ENCODE measurements around the gene DBNDD1.

Gene DBNDD1

GRCh38 chr16:89993377-89993776, 25.9 kb downstream of the DBNDD1 start:
- H3K4me3 ChIP-seq (ENCODE audit: low read depth, low read length), result no peak overlapping the region
- TF ChIP-seq SETDB1 (IDR thresholded peaks at IDR 0.05; ENCODE audit: insufficient read length, low read length), result no peak
- no peak for TF ChIP-seq ZNF785 (tag by site-specific recombination; IDR thresholded peaks at IDR 0.05)
- no peak for TF ChIP-seq PRDM1 (tag by site-specific recombination; IDR thresholded peaks at IDR 0.05)
- TF ChIP-seq ZNF549 (tag by site-specific recombination; IDR thresholded peaks at IDR 0.05), result no peak
- no peak for TF ChIP-seq ATF2 (tag by site-specific recombination; IDR thresholded peaks at IDR 0.05; ENCODE audit: low read depth)
- no peak for TF ChIP-seq KLF1 (tag by site-specific recombination; IDR thresholded peaks at IDR 0.05)
- TF ChIP-seq TRIM28 (IDR thresholded peaks at IDR 0.05; ENCODE audit: borderline replicate concordance, low read length), result no peak
- TF ChIP-seq SP7 (tag by site-specific recombination; IDR thresholded peaks at IDR 0.05), result no peak
- no peak for TF ChIP-seq KLF16 (tag by site-specific recombination; IDR thresholded peaks at IDR 0.05)
- no peak for TF ChIP-seq ZNF501 (tag by site-specific recombination; IDR thresholded peaks at IDR 0.05)
- TF ChIP-seq GLIS2 (tag by site-specific recombination; IDR thresholded peaks at IDR 0.05), result no peak
- TF ChIP-seq ZNF513 (tag by site-specific recombination; IDR thresholded peaks at IDR 0.05), result no peak
- POLR2A ChIA-PET, result interaction anchor here (0.6 kb wide), 1 partner anchor 12 kb away, joined by 4 read pairs; no protein-coding TSS in a partner anchor
- H3K9me3 ChIP-seq (ENCODE audit: control insufficient read depth, insufficient read depth, low read depth, low read length), result no peaks in the 10 kb centered on the region
- no peak overlapping the region for H3K27ac ChIP-seq (ENCODE audit: extremely low read depth, low read depth, low read length)
- H3K36me3 ChIP-seq (ENCODE audit: control insufficient read depth in 2 of 2, insufficient read depth in 1 of 2, low read length in 2 of 2), result peaks cover 2 to 87% of the 10 kb centered on the region in 2 experiments; a peak in 2 of 3 replicates
- CTCF ChIA-PET, result interaction anchor here (0.8 kb wide), 1 partner anchor 297 kb away, joined by 3 read pairs; no protein-coding TSS in a partner anchor
- H3K4me1 ChIP-seq (ENCODE audit: control insufficient read depth, insufficient read depth, low read length), result no peaks in the 10 kb centered on the region

GRCh38 chr16:89990799-89991198, 28.5 kb downstream of the DBNDD1 start:
- CTCF ChIA-PET, result no interaction called here
- TF ChIP-seq ZBTB20 (tag by site-specific recombination; IDR thresholded peaks at IDR 0.05) (no peak), ZNF747 (tag by site-specific recombination; IDR thresholded peaks at IDR 0.05) (no peak), ZBTB21 (tag by site-specific recombination; IDR thresholded peaks at IDR 0.05) (no peak), ZNF280C (tag by site-specific recombination; IDR thresholded peaks at IDR 0.05) (no peak), ZNF544 (tag by site-specific recombination; IDR thresholded peaks at IDR 0.05) (no peak), KLF9 (tag by site-specific recombination; IDR thresholded peaks at IDR 0.05; ENCODE audit: low read depth) (no peak), GLIS1 (tag by site-specific recombination; IDR thresholded peaks at IDR 0.05) (no peak), ZNF521 (tag by site-specific recombination; IDR thresholded peaks at IDR 0.05) (no peak), ZNF223 (tag by site-specific recombination; IDR thresholded peaks at IDR 0.05) (no peak), KLF16 (tag by site-specific recombination; IDR thresholded peaks at IDR 0.05) (no peak), YY2 (tag by site-specific recombination; IDR thresholded peaks at IDR 0.05) (no peak), ZXDB (tag by site-specific recombination; IDR thresholded peaks at IDR 0.05) (no peak), ZNF830 (tag by site-specific recombination; IDR thresholded peaks at IDR 0.05; ENCODE audit: low read depth) (no peak), ZNF416 (tag by site-specific recombination; IDR thresholded peaks at IDR 0.05) (no peak), ZNF449 (tag by site-specific recombination; IDR thresholded peaks at IDR 0.05) (no peak), ZNF488 (tag by site-specific recombination; IDR thresholded peaks at IDR 0.05) (no peak), ZNF596 (tag by site-specific recombination; IDR thresholded peaks at IDR 0.05) (no peak)
- Histone ChIP-seq H3K4me3 (ENCODE audit: low read depth, low read length) (no peak overlapping the region), H3K36me3 (ENCODE audit: control insufficient read depth in 2 of 2, insufficient read depth in 1 of 2, low read length in 2 of 2) (peaks cover 16 to 90% of the 10 kb centered on the region in 2 experiments; a peak in 2 of 3 replicates), H3K4me1 (ENCODE audit: control insufficient read depth, insufficient read depth, low read length) (no peaks in the 10 kb centered on the region), H3K9me3 (ENCODE audit: control insufficient read depth, insufficient read depth, low read depth, low read length) (no peaks in the 10 kb centered on the region), H3K27ac (ENCODE audit: extremely low read depth, low read depth, low read length) (no peak overlapping the region)
- POLR2A ChIA-PET, result interaction anchor here (0.7 kb wide), 1 partner anchor 15 kb away, joined by 3 read pairs; no protein-coding TSS in a partner anchor

All from HEK293 (cell line).